ENCODE measurements around the gene MPIG6B.

DNA sequence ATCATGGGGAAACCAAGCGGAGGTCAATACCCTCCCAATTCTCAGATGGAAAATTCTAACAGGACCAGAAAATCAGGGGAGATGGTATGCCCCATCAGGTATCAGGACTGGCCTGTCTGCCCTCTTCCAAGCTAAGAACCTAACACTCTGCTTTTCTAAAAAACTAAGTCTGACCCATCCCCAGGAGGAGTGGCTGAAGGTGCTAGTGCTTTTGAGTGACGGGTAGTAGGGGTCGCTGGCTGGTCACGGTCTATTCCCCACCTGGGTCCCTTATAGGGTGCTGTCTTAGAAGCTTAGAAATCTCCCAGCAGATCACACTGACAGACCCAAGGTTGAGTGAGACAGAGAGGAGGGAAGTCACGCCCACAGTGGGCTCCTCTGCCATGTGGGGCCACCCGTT lies 29.6 kb upstream of the MPIG6B start:
- TF ChIP-seq, protein P1, sequence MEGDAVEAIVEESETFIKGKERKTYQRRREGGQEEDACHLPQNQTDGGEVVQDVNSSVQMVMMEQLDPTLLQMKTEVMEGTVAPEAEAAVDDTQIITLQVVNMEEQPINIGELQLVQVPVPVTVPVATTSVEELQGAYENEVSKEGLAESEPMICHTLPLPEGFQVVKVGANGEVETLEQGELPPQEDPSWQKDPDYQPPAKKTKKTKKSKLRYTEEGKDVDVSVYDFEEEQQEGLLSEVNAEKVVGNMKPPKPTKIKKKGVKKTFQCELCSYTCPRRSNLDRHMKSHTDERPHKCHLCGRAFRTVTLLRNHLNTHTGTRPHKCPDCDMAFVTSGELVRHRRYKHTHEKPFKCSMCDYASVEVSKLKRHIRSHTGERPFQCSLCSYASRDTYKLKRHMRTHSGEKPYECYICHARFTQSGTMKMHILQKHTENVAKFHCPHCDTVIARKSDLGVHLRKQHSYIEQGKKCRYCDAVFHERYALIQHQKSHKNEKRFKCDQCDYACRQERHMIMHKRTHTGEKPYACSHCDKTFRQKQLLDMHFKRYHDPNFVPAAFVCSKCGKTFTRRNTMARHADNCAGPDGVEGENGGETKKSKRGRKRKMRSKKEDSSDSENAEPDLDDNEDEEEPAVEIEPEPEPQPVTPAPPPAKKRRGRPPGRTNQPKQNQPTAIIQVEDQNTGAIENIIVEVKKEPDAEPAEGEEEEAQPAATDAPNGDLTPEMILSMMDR (IDR thresholded peaks at IDR 0.05) = no peak
- no peak for TF ChIP-seq POLR2AphosphoS5 (IDR thresholded peaks at IDR 0.05)
- no peak for TF ChIP-seq POLR2A (IDR thresholded peaks at IDR 0.05)
- TF ChIP-seq EP300 (IDR thresholded peaks at IDR 0.05) = no peak

All from suprapubic skin (tissue), 4 donors.